SK-MEL-5 (cell line): ENCODE results near the gene GANAB. TPM values are rescaled to one million over a fixed set of nuclear protein-coding genes. Genes with fewer than 3 reads are reported as not detected.
A peak's percentile ranks its signal among the peaks of the same experiment; 100 is the strongest.
"Not testable (repeated sequence)": the region's sequence is repeated elsewhere in the genome, so short reads cannot be mapped to it uniquely, and the experiment has no call there.

Source experiments
- DNase-seq: peaks from one replicate; pipeline ENCODE4 v3.0.0-alpha.2; 2016; ENCODE audit warnings: low read depth, low spot score
- in situ Hi-C: cut with HindIII; loops from 2 replicates; pipeline ENCODE4 v1.10.0; 2016; ENCODE audit warnings: low sequenced_read_pairs, high pct_unique_total_duplicates, low pct_unique_long_range_greater_than_20kb
- small RNA-seq, 2 experiments: library from RNA; depleted of rRNA; stranded (forward); fragments of <200 nt; gene quantifications; one replicate each; pipeline ENCODE3, GENCODE V24; 2014
- total RNA-seq: library from RNA; depleted of rRNA; stranded (reverse); fragments of >200 nt; shearing (Covaris generic); gene quantifications from 2 replicates; pipeline ENCODE4 v1.2.3, GENCODE V29; 2014; rRNA removed

Gene GANAB
- total RNA-seq, 1 experiment from 2014 or later = 141 TPM

DNA sequence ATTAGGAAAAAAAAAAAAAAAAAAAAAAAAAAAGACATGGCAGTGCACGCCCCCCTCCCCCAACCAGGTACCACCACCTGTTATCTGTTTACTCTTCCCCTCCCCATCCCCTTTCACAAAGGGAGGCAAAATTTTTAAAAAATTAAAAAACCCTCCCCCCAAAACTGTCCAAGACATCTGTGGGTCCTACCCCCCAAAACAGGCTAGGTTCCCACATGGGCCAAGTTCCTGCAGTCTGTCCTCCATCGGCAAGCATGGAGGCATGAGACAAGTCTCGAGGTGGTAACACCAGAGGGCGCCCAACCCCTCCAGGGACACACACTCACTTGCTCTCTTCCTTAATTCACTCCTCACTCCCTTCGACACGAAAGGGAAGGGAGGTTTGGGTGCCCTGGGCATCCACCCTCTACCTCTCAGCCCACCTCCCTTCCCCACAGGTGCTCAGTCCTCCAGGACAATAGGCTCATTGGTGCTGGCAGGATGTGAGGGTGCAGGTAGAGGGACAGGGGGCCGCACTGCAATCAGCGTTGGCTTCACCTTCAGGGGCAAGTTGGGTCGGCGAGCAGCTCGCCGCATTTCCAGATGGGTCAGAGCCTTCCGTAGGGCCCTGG is 52.9 kb downstream of the GANAB start:
- in situ Hi-C loops = no loop called here
- peak; percentile 81 for DNase-seq

DNA sequence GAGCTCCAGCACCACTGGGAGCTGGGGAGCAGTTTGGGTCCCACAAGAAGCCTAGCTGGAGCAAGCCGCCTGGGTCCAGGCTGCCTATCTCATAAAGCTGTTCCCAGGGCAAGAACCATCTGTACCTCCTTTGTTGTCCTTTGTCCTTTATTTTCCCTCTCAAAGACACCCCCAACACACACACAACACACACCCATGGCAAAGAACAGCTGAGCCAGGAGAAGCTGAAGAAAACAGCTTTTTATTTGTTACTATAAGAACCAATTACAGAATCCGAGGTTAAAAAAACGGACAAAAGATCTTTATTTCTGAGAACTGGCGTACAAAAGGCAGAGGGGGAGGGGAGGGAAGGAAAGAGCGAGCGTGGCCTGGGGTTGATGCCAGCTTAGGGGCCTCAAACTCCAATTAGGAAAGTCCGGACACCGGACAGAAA is 53.4 kb downstream of the GANAB start:
- DNase-seq = no peak
- in situ Hi-C loops = no loop called here

DNA sequence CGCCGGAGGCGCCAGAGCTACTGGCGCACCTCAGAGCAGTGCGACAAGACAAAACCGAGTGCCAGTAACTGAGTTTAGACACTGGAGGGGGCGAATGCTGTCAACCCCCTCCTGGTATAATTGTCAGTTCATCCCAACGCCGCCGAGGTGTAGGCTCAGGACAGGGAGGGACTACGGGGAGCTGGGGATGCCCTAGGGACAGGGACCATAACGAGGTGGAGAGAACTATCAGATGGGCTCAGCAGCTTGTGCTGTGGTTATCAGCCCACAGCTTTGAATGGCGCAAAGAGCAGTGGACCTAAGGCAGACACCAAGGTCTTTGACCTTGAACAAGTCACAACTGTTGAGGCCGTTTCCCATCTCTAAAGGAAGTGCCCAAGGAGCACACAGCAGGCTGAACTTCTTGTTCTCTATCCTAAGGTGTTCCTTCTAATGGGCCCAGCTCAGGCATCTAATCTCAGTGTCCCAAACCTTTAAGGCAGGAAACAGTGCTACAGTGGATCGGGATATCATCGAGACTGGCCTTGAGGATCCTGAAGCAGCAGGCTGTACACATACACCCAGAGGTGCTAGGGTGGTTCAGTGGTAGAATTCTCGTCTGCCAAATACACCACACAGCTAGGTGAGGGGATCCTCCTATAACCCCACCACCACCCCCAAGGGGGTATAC is 54.1 kb downstream of the GANAB start:
- no peak for DNase-seq
- in situ Hi-C loops = no loop called here

DNA sequence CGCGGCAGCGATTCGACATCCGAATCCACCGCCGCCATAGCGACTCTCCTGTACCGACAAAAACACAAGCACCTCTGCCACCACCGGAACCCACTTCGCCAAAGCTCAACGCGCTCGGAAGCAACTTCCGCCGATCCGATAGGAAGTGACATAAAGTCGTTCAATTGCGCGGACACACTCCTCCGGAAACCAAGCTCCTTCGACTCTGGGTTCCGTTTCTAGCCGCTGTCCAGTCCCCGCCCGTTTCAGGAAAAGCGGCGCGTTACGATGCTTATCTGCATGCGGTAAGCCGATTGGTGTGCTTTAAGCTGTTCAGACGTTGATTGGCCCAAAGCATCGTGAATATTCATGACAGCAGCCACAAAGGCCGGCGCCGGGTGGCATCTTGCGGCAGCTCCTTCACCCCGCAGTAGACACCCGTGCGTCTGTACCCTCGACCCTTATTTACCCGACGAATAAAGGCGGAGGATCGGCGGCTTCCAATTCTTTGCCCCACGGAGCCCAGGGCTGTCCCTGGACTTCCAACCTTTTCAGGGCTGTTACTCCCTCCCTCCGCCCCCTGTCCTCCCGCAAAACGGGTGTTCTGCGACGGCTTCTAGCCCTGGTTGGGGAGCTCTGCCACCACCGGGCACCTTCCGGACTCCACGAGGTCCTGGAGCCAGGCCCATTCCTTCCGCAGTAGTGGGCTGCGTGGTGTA is 54.8 kb downstream of the GANAB start, which contains the start of gene TUT1:
TSS of gene TUT1 (minus strand) at position 76 of the 698 bp plus-strand sequence. CDS start at position 38, 38 bp downstream.
- DNase-seq = peak; percentile 97
- in situ Hi-C loops = no loop called here

DNA sequence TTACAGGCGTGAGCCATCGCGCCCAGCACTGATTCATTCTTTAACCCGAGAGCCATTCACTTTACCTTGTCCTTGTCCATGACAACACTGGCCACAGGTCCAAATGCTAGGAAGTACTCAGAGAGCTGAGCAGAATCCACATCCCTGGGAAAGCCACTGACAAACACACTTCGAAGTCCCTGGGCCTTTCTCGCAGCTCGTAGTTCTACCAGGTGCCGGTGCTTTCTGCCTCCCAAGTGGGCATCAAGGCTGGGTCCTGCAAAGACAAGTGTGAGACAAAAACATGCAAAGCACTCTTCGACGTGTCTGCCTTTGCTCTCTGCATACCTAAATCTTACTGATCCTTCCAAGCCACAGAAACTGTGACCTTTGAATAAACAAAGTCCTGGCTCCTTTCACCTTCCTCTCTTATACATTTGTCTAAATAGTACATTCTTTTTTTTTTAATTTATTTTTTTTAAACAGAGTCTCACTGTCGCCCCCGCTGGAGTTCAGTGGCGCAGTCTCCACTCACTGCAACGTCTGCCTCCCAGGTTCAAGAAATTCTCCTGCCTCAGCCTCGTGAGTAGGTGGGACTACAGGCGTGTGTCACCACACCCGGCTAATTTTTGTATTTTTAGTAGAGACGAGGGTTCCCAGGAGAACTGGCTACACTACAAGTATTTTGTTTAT is 57.3 kb downstream of the GANAB start:
- in situ Hi-C loops = no loop called here
- DNase-seq = no peak

DNA sequence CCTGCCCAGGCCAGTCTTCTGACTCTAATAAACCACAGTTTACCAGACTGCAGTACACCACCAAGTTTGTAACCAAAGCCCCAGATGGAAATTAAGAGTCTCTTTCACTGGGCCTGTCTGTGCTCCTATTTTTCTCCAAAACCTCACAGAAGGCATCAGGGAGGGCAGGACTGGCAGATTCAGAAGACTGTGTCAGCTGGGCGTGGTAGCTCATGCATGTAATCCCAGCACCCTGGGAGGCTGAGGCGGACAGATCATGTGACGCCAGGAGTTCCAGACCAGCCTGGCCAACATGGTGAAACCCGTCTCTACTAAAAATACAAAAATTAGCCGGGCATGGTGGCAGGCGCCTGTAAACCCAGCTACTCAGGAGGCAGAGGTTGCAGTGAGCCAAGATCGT is 61.1 kb downstream of the GANAB start:
- in situ Hi-C loops, DNase-seq: not testable (repeated sequence)

DNA sequence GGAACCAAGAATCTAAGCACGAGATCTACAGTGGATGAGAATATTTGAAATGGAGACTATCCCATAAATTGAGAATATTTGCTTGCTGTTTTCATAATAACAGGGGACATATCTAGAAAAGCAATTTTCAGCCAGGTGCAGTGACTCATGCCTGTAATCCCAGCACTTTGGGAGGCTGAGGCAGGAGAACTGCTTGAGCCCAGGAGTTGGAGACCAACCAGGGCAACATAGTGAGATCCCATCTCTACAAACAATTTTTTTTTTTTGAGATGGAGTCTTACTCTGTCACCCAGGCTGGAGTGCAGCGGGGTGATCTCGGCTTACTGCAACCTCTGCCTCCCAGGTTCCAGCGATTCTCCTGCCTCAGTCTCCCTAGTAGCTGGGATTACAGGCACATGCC is 64.7 kb downstream of the GANAB start:
- DNase-seq, in situ Hi-C loops: not testable (repeated sequence)

DNA sequence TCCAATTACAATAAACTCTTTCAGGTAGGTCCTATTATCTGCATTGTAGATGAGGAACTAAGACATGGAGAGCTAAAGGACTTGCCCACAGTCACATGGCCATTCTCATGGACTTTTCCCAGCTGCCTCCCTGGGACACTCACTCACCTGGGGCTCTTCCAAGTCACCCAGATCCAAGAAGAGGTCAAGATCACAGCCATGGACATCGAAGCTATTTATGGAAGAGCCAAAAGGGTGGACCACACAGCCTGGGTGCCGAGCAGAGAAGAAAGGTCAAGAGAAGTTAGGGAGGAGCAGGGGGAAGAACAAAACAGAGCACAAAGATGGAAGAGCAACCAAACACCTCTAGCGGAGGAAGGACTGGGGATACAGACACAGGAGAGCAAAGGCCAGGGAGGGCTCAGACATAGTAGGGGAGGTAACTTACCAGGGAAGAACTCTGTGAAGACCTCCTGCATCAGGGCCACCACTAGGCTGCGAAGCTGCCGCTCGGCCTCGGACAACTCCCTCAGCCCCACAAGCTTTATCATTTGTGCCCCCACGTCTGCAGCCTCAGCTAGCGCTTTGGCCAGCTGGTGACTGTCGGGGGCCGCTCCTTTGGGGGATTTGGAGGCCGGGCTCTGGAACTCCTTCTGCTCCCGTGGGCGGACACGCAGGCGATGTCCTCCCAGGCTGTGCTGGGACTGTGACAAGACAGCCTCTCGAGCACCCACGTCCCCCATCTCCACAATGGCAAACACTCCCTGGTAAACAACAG is 65.3 kb downstream of the GANAB start:
- in situ Hi-C loops = no loop called here
- no peak for DNase-seq

DNA sequence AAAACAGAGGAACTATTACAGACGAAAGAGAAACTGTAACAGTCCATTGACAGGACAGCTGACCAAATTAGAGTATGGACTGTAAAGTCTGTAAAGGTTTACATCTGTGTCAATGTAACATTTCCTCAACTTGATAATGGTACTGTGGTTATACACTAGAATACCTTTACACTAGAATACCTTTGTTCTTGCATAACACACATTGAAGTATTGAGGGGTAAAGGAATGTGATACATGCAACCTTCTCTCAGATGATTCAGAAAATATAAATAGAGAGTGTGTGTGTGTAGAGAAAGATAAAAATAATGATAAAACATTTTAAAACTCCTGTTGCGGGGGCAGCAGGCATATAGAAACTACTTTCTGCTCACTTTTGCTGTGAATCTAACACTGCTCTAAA is 67.2 kb downstream of the GANAB start:
- no peak for DNase-seq
- in situ Hi-C loops = no loop called here

DNA sequence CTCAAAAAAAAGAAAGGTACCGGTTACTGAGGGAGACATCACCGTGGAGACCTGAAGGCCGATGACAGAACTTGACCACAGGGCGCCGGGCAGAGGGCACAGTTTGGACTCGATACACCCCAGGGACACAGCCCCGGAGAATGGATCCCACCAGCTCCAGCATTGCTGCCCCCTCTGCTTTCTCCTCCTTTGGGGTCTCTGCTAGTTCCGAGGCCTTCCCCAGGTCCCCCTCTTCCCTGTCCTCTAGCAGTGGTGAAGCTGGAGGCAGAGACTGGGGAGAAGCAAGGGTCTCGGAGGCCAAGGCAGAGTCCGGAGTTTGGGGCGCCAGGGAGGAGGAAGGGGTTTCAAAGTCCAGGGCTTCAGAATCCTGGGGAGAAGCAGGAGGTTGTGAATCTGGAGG is 67.9 kb downstream of the GANAB start:
- DNase-seq = no peak
- in situ Hi-C loops = no loop called here

DNA sequence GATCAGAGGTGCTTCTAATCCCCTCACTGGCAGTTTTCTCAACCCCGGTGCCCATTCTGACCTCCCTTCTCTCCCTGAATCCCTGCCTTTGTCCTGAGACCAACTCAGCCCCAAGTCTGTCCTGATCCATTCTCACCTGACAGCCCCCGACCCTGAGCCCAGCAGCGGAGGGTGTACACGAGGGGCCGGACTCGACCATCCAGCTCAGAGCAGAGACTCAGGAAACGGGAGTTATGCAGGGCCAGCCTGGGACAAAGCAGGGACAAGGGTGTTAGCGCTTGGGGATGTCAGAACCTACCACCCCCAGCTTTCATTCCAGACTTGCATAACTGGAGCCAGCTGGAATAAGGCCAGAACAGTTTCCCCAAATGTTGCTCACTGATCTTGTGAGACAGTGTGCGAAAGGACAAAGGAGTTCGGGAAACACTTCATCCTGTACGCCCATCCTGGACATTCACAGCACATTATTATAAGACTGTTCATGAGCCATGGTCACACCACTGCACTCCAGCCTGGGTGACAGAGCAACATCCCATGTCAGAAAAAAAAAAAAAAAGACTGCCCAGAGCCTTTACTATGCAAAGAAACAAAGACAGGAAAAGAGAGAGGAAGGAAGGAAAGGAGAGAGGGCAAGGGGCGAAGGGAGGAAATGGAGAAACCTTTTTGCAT is 69.2 kb downstream of the GANAB start:
- DNase-seq = no peak
- in situ Hi-C loops = no loop called here

DNA sequence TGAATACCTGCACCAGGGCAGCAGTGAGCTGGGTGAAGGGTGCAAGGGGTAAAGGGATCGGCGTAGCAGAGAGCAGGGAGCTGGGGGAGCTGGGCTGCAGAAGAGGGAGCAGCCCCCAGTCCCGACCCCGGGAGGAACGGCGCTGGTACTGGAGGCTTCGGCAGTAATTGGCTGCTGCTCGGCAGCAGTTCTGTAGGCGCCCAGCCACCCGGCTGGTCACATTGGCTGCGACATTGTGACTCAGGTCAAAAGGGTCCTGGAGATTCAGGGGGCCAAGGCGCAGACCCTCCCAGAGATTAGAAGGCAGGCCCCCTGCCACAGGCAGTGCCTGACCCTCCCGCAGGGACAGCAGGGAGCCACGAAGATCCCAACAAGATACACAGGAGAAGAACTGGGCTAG is 70.6 kb downstream of the GANAB start:
- no peak for DNase-seq
- in situ Hi-C loops = no loop called here

DNA sequence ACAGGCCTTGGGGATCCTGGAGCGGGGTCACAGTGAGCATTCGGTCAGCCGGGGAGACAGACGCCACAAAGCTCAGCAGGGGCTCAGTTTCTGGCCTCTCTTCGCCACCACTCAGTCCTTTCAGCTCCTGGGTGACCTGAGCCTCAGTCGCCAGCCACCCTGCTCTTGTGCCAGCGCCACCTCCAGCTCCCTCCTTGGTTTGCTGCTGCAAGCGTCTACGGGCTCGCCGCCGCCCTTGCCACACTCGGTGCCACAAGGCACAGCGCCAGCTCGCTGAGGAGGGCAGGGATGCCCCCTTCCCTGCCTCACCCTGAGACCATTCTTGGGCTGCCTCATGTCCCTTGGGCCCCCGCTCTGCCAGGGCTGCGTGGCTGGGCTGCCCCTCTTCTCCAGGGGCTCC is 71.3 kb downstream of the GANAB start:
- DNase-seq = no peak
- in situ Hi-C loops = no loop called here

Small RNA genes within 50 kb of the gene (small RNA-seq; reads per million reads assigned to genes)
- gene AP001458.1 (0 reads per million in 2 experiments), gene SNORA57 (0 reads per million in 2 experiments)

Other genes with a start within 250 kb of the GANAB start
- not detected in 2 replicates for gene SCGB1A1, start 227.6 kb downstream of the GANAB start, total RNA-seq
- 11.3 and 14.3 TPM in 2 replicates for gene AHNAK, start 99.8 kb downstream of the GANAB start, total RNA-seq
- gene EEF1G, start 72.7 kb downstream of the GANAB start, total RNA-seq = 1,631 and 1,643 TPM in 2 replicates
- gene TUT1, start 55.1 kb downstream of the GANAB start, total RNA-seq = 6.0 and 7.3 TPM in 2 replicates
- 55.4 and 56.3 TPM in 2 replicates for gene MTA2, start 44.7 kb downstream of the GANAB start, total RNA-seq
- 9.1 and 9.7 TPM in 2 replicates for gene EML3, start 33.8 kb downstream of the GANAB start, total RNA-seq
- 0.79 and 1.2 TPM in 2 replicates for gene ROM1, start 33.4 kb downstream of the GANAB start, total RNA-seq
- gene B3GAT3, start 24.6 kb downstream of the GANAB start, total RNA-seq = 66.7 and 70.2 TPM in 2 replicates
- 11.8 and 14.1 TPM in 2 replicates for gene INTS5, start 6.7 kb upstream of the GANAB start, total RNA-seq
- 48.5 and 73.7 TPM in 2 replicates for gene C11orf98, start 18.6 kb upstream of the GANAB start, total RNA-seq
- 4.5 and 6.5 TPM in 2 replicates for gene CSKMT, start 18.7 kb upstream of the GANAB start, total RNA-seq
- gene UQCC3, start 25.1 kb upstream of the GANAB start, total RNA-seq = 10.2 and 10.3 TPM in 2 replicates
- gene LBHD1, start 25.7 kb upstream of the GANAB start, total RNA-seq = 3.6 and 3.9 TPM in 2 replicates
- 97.2 and 100 TPM in 2 replicates for gene UBXN1, start 32.5 kb upstream of the GANAB start, total RNA-seq
- 1.1 and 1.3 TPM in 2 replicates for gene LRRN4CL, start 42.9 kb upstream of the GANAB start, total RNA-seq
- 90.7 and 98.1 TPM in 2 replicates for gene BSCL2, start 60.8 kb upstream of the GANAB start, total RNA-seq
- gene GNG3, start 61.1 kb upstream of the GANAB start, total RNA-seq = not detected in 2 replicates
- 4.1 and 5.1 TPM in 2 replicates for gene HNRNPUL2, start 80.8 kb upstream of the GANAB start, total RNA-seq
- gene TTC9C, start 81.9 kb upstream of the GANAB start, total RNA-seq = 25.0 and 25.4 TPM in 2 replicates
- gene ZBTB3, start 107.5 kb upstream of the GANAB start, total RNA-seq = 5.0 and 5.2 TPM in 2 replicates
- 85.8 and 95.1 TPM in 2 replicates for gene POLR2G, start 115.0 kb upstream of the GANAB start, total RNA-seq
- gene TAF6L, start 124.8 kb upstream of the GANAB start, total RNA-seq = 19.7 and 22.6 TPM in 2 replicates
- gene TMEM179B, start 140.8 kb upstream of the GANAB start, total RNA-seq = 83.6 and 95.0 TPM in 2 replicates
- gene TMEM223, start 145.4 kb upstream of the GANAB start, total RNA-seq = 23.6 and 23.9 TPM in 2 replicates
- 11.4 and 16.3 TPM in 2 replicates for gene NXF1, start 158.8 kb upstream of the GANAB start, total RNA-seq
- 16.1 and 18.1 TPM in 2 replicates for gene STX5, start 185.4 kb upstream of the GANAB start, total RNA-seq
- gene TEX54, start 186.2 kb upstream of the GANAB start, total RNA-seq = not detected in 2 replicates
- 61.2 and 61.4 TPM in 2 replicates for gene WDR74, start 193.0 kb upstream of the GANAB start, total RNA-seq
- gene SLC3A2, start 234.3 kb upstream of the GANAB start, total RNA-seq = 734 and 765 TPM in 2 replicates